Osteoblast (primary cell): ENCODE measurements around the gene SLC15A3. TPM values are rescaled to one million over a fixed set of nuclear protein-coding genes. Genes with fewer than 3 reads are reported as not detected.

Experiments
- DNase-seq: peaks from one replicate; pipeline ENCODE4 v3.0.0; 2011; ENCODE audit warnings: low spot score, mixed read lengths; ENCODE audit not compliant: insufficient read length; ENCODE audit errors: missing footprints
- H2AFZ ChIP-seq: 2 replicates; pipeline ENCODE4 v1.6.0; 2011; ENCODE audit warnings: mild to moderate bottlenecking, low read length
- H3K27ac ChIP-seq: 2 replicates; pipeline ENCODE4 v1.5.1; 2011; ENCODE audit warnings: mild to moderate bottlenecking, low read depth, low read length, moderate library complexity
- H3K27me3 ChIP-seq: 2 replicates; pipeline ENCODE4 v1.6.0; 2012; ENCODE audit warnings: mild to moderate bottlenecking, control low read depth, inconsistent platforms, low read length, moderate library complexity; ENCODE audit not compliant: insufficient read depth
- H3K36me3 ChIP-seq: 2 replicates; pipeline ENCODE4 v1.5.1; 2011; ENCODE audit warnings: mild to moderate bottlenecking, low read length, control low read depth, moderate library complexity; ENCODE audit not compliant: insufficient read depth
- H3K4me1 ChIP-seq: 2 replicates; pipeline ENCODE4 v1.5.1; 2011; ENCODE audit warnings: mild to moderate bottlenecking, low read length, control low read depth, moderate library complexity; ENCODE audit not compliant: insufficient read depth
- H3K4me2 ChIP-seq: 2 replicates; pipeline ENCODE4 v1.6.0; 2011; ENCODE audit warnings: mild to moderate bottlenecking, low read length; ENCODE audit not compliant: insufficient read depth
- H3K4me3 ChIP-seq: fragments of 200-600 bp; sonication (generic); 3 replicates; pipeline ENCODE4 v1.5.1; 2012; ENCODE audit warnings: mild to moderate bottlenecking, low read length, inconsistent platforms; ENCODE audit not compliant: insufficient read depth
- H3K79me2 ChIP-seq: 2 replicates; pipeline ENCODE4 v1.6.0; 2012; ENCODE audit warnings: mild to moderate bottlenecking, low read length, control low read depth, inconsistent platforms; ENCODE audit not compliant: insufficient read depth
- H3K9me3 ChIP-seq: 2 replicates; pipeline ENCODE4 v1.5.1; 2011; ENCODE audit warnings: low read depth, low read length, control low read depth
- H4K20me1 ChIP-seq: 2 replicates; pipeline ENCODE4 v1.6.0; 2012; ENCODE audit warnings: mild to moderate bottlenecking, low read length, control low read depth; ENCODE audit not compliant: insufficient read depth
- CTCF ChIP-seq: IDR thresholded peaks from 2 replicates; pipeline ENCODE4 v1.5.1; 2011; ENCODE audit warnings: mild to moderate bottlenecking, low read depth, low read length, moderate library complexity; ENCODE audit errors: extremely low read depth
- total RNA-seq: library from RNA; depleted of rRNA; stranded (reverse); fragments of >200 nt; gene quantifications from 2 replicates; pipeline ENCODE4 v1.2.3, GENCODE V29; 2012

SLC15A3 gene
- total RNA-seq, 1 donor: 10.9 TPM

GRCh38 chr11:60933416-60934123 is 18.4 kb downstream of the SLC15A3 start:
- Histone ChIP-seq H3K4me3 (no peak overlapping the region), H4K20me1 (no peaks in the 10 kb centered on the region), H3K9me3 (no peaks in the 10 kb centered on the region), H3K4me2 (no peak overlapping the region), H3K36me3 (peaks cover 5% of the 10 kb centered on the region), H3K27ac (no peak overlapping the region), H2AFZ (no peak overlapping the region), H3K4me1 (no peaks in the 10 kb centered on the region), H3K27me3 (no peaks in the 10 kb centered on the region), H3K79me2 (no peaks in the 10 kb centered on the region)
- DNase-seq: peak; percentile 49
- TF ChIP-seq CTCF: no peak

GRCh38 chr11:60932605-60933356 is 19.2 kb downstream of the SLC15A3 start:
- no peak for TF ChIP-seq CTCF
- peak; percentile 72 for DNase-seq
- H3K27ac ChIP-seq: no peak overlapping the region
- H3K79me2 ChIP-seq: no peaks in the 10 kb centered on the region
- no peaks in the 10 kb centered on the region for H4K20me1 ChIP-seq
- no peak overlapping the region for H3K4me3 ChIP-seq
- no peak overlapping the region for H3K4me2 ChIP-seq
- peaks cover 5% of the 10 kb centered on the region for H3K36me3 ChIP-seq
- no peaks in the 10 kb centered on the region for H3K27me3 ChIP-seq
- H3K4me1 ChIP-seq: no peaks in the 10 kb centered on the region
- H2AFZ ChIP-seq: no peak overlapping the region
- H3K9me3 ChIP-seq: no peaks in the 10 kb centered on the region

GRCh38 chr11:60931917-60932316 is 20.1 kb downstream of the SLC15A3 start:
- no peak for TF ChIP-seq CTCF
- Histone ChIP-seq H3K4me1 (no peaks in the 10 kb centered on the region), H3K27me3 (no peaks in the 10 kb centered on the region), H2AFZ (no peak overlapping the region), H3K27ac (no peak overlapping the region), H3K9me3 (no peaks in the 10 kb centered on the region), H3K79me2 (no peaks in the 10 kb centered on the region), H3K4me2 (no peak overlapping the region), H4K20me1 (no peaks in the 10 kb centered on the region), H3K4me3 (no peak overlapping the region), H3K36me3 (peaks cover 5% of the 10 kb centered on the region)
- DNase-seq: no peak

- Histone ChIP-seq H3K79me2 (no peaks in the 10 kb centered on the region), H3K4me1 (peaks cover 4% of the 10 kb centered on the region), H3K9me3 (no peaks in the 10 kb centered on the region), H3K4me3 (no peak overlapping the region), H3K36me3 (peaks cover 5% of the 10 kb centered on the region), H4K20me1 (no peaks in the 10 kb centered on the region), H2AFZ (no peak overlapping the region), H3K27ac (no peak overlapping the region), H3K4me2 (no peak overlapping the region), H3K27me3 (no peaks in the 10 kb centered on the region)
- no peak for TF ChIP-seq CTCF
- no peak for DNase-seq
These were observed 21.6 kb downstream of the SLC15A3 start for GRCh38 chr11:60930394-60930793.
